Loucy (cell line): Measurements from ENCODE around the gene ANXA4.

Experiments used
- H2AFZ ChIP-seq: fragments of 200-600 bp; sonication (generic); 2 replicates; pipeline ENCODE4 v1.6.0; 2016; ENCODE audit warnings: antibody characterized with exemption, mild to moderate bottlenecking, low read length, moderate library complexity
- H3F3A ChIP-seq: fragments of 200-600 bp; 2 replicates; pipeline ENCODE4 v1.6.0; 2016; ENCODE audit warnings: antibody characterized with exemption, low read depth, mild to moderate bottlenecking
- H3K27me3 ChIP-seq: fragments of 200-600 bp; sonication (generic); 2 replicates; pipeline ENCODE4 v1.6.1; 2014; ENCODE audit warnings: low read length, mild to moderate bottlenecking; ENCODE audit not compliant: insufficient read depth, poor library complexity, severe bottlenecking
- H3K36me3 ChIP-seq: fragments of 200-600 bp; sonication (generic); 2 replicates; pipeline ENCODE4 v1.6.1; 2016; ENCODE audit warnings: low read length; ENCODE audit not compliant: insufficient read depth
- H3K4me1 ChIP-seq: fragments of 200-600 bp; sonication (generic); 2 replicates; pipeline ENCODE4 v1.5.1; 2014; ENCODE audit warnings: low read length, mild to moderate bottlenecking; ENCODE audit not compliant: insufficient read depth, poor library complexity, severe bottlenecking
- H3K4me2 ChIP-seq: fragments of 200-600 bp; sonication (generic); 2 replicates; pipeline ENCODE4 v1.6.0; 2014; ENCODE audit warnings: antibody characterized with exemption, low read length, low read depth, mild to moderate bottlenecking; ENCODE audit not compliant: poor library complexity, severe bottlenecking
- H3K4me3 ChIP-seq: fragments of 200-600 bp; sonication (generic); 2 replicates; pipeline ENCODE4 v1.5.1; 2014; ENCODE audit warnings: low read length, mild to moderate bottlenecking, mixed read lengths; ENCODE audit not compliant: poor library complexity, severe bottlenecking
- H3K79me2 ChIP-seq: fragments of 200-600 bp; sonication (generic); 2 replicates; pipeline ENCODE4 v1.6.1; 2014; ENCODE audit warnings: low read length; ENCODE audit not compliant: insufficient read depth
- H3K9ac ChIP-seq: fragments of 200-600 bp; sonication (generic); 2 replicates; pipeline ENCODE4 v1.6.0; 2014; ENCODE audit warnings: mild to moderate bottlenecking, low read depth, low read length, moderate library complexity; ENCODE audit not compliant: poor library complexity, severe bottlenecking
- H3K9me2 ChIP-seq: fragments of 200-600 bp; sonication (generic); replicated peaks from 2 replicates; pipeline ENCODE4 v1.6.1; 2016; ENCODE audit warnings: low read depth, low read length, mixed read lengths
- H3K9me3 ChIP-seq: fragments of 200-600 bp; sonication (generic); 2 replicates; pipeline ENCODE4 v1.6.1; 2014; ENCODE audit warnings: mild to moderate bottlenecking, antibody characterized with exemption, low read length, low read depth; ENCODE audit not compliant: insufficient read depth
- H4K20me1 ChIP-seq: fragments of 200-600 bp; sonication (generic); 2 replicates; pipeline ENCODE4 v1.6.0; 2014; ENCODE audit warnings: antibody characterized with exemption, low read length, mild to moderate bottlenecking; ENCODE audit not compliant: insufficient read depth, poor library complexity, severe bottlenecking
- CTCF ChIP-seq: fragments of 200-600 bp; sonication (generic); conservative IDR thresholded peaks from 2 replicates; pipeline ENCODE4 v1.5.1; 2014; ENCODE audit warnings: mild to moderate bottlenecking, antibody characterized with exemption, low read length
- EZH2phosphoT487 ChIP-seq: fragments of 200-600 bp; IDR thresholded peaks from 2 replicates; pipeline ENCODE4 v1.6.1; 2018; ENCODE audit warnings: antibody characterized with exemption, mild to moderate bottlenecking, moderate library complexity, borderline replicate concordance

Gene ANXA4

GRCh38 chr2:69780921-69781320 is 39.0 kb downstream of the ANXA4 start:
- H3K9ac ChIP-seq = no peak overlapping the region
- H3K79me2 ChIP-seq = no peaks in the 10 kb centered on the region
- H3K36me3 ChIP-seq = no peaks in the 10 kb centered on the region
- no peaks in the 10 kb centered on the region for H3K27me3 ChIP-seq
- no peaks in the 10 kb centered on the region for H3F3A ChIP-seq
- peaks cover 4% of the 10 kb centered on the region; the same call in 1 of the 2 replicates for H3K9me3 ChIP-seq
- H3K4me3 ChIP-seq = no peak overlapping the region
- no peak overlapping the region for H3K4me2 ChIP-seq
- H3K9me2 ChIP-seq = no peaks in the 10 kb centered on the region
- H2AFZ ChIP-seq = no peak overlapping the region
- TF ChIP-seq EZH2phosphoT487 (no peak), CTCF (no peak)
- peaks cover 12% of the 10 kb centered on the region for H3K4me1 ChIP-seq
- H4K20me1 ChIP-seq = no peaks in the 10 kb centered on the region

- Histone ChIP-seq H3K4me1 (peaks cover 12% of the 10 kb centered on the region), H3K79me2 (no peaks in the 10 kb centered on the region), H3F3A (no peaks in the 10 kb centered on the region), H3K9me2 (no peaks in the 10 kb centered on the region), H3K36me3 (no peaks in the 10 kb centered on the region), H3K4me2 (peak overlapping the region; percentile 10), H3K9me3 (no peaks in the 10 kb centered on the region), H2AFZ (no peak overlapping the region), H3K27me3 (no peaks in the 10 kb centered on the region), H4K20me1 (no peaks in the 10 kb centered on the region), H3K9ac (no peak overlapping the region), H3K4me3 (no peak overlapping the region)
- TF ChIP-seq CTCF (no peak), EZH2phosphoT487 (no peak)
Measured at GRCh38 chr2:69781321-69782248, 39.7 kb downstream of the ANXA4 start.

GRCh38 chr2:69784228-69784627 is 42.3 kb downstream of the ANXA4 start:
- Histone ChIP-seq H2AFZ (no peak overlapping the region), H3K36me3 (no peaks in the 10 kb centered on the region), H3K79me2 (no peaks in the 10 kb centered on the region), H4K20me1 (no peaks in the 10 kb centered on the region), H3K27me3 (no peaks in the 10 kb centered on the region), H3K4me3 (no peak overlapping the region), H3K9me3 (no peaks in the 10 kb centered on the region), H3K4me2 (no peak overlapping the region), H3F3A (no peaks in the 10 kb centered on the region), H3K9me2 (no peaks in the 10 kb centered on the region), H3K4me1 (peaks cover 12% of the 10 kb centered on the region), H3K9ac (no peak overlapping the region)
- TF ChIP-seq EZH2phosphoT487 (no peak), CTCF (no peak)
